HEK293T (cell line): ENCODE measurements around the gene RGL1.

Experiments
- ARNT ChIP-seq: fragments of 450-650 bp; IDR thresholded peaks from 2 replicates; pipeline ENCODE4 v1.6.1; 2017; ENCODE audit warnings: mild to moderate bottlenecking
- BHLHE40 ChIP-seq: fragments of 450-650 bp; IDR thresholded peaks from 2 replicates; pipeline ENCODE4 v1.6.1; 2016; ENCODE audit warnings: mild to moderate bottlenecking, moderate library complexity, borderline replicate concordance
- CTBP1 ChIP-seq: fragments of 450-650 bp; IDR thresholded peaks from 2 replicates; pipeline ENCODE4 v1.6.1; 2016; ENCODE audit warnings: borderline replicate concordance
- FOXA1 ChIP-seq: fragments of 450-650 bp; IDR thresholded peaks from 2 replicates; pipeline ENCODE4 v1.6.1; 2016; ENCODE audit warnings: mild to moderate bottlenecking
- FOXM1 ChIP-seq: fragments of 450-650 bp; IDR thresholded peaks from 2 replicates; pipeline ENCODE4 v1.6.1; 2017; ENCODE audit warnings: mild to moderate bottlenecking, borderline replicate concordance
- HDGF ChIP-seq: fragments of 450-650 bp; IDR thresholded peaks from 2 replicates; pipeline ENCODE4 v1.6.1; 2017; ENCODE audit warnings: antibody characterized with exemption, borderline replicate concordance
- L3MBTL2 ChIP-seq: fragments of 450-650 bp; conservative IDR thresholded peaks from 2 replicates; pipeline ENCODE4 v1.6.1; 2016; ENCODE audit warnings: mild to moderate bottlenecking
- NFRKB ChIP-seq: fragments of 450-650 bp; IDR thresholded peaks from 2 replicates; pipeline ENCODE4 v1.6.1; 2016; ENCODE audit warnings: mild to moderate bottlenecking, moderate library complexity
- SP1 ChIP-seq: fragments of 450-650 bp; IDR thresholded peaks from 2 replicates; pipeline ENCODE4 v1.6.1; 2017
- SUZ12 ChIP-seq: fragments of 450-650 bp; IDR thresholded peaks from 2 replicates; pipeline ENCODE4 v1.6.1; 2016; ENCODE audit warnings: mild to moderate bottlenecking
- TF ChIP-seq, protein P1 (sequence below): fragments of 450-650 bp; IDR thresholded peaks from 2 replicates; pipeline ENCODE4 v1.6.1; 2016

DNA sequence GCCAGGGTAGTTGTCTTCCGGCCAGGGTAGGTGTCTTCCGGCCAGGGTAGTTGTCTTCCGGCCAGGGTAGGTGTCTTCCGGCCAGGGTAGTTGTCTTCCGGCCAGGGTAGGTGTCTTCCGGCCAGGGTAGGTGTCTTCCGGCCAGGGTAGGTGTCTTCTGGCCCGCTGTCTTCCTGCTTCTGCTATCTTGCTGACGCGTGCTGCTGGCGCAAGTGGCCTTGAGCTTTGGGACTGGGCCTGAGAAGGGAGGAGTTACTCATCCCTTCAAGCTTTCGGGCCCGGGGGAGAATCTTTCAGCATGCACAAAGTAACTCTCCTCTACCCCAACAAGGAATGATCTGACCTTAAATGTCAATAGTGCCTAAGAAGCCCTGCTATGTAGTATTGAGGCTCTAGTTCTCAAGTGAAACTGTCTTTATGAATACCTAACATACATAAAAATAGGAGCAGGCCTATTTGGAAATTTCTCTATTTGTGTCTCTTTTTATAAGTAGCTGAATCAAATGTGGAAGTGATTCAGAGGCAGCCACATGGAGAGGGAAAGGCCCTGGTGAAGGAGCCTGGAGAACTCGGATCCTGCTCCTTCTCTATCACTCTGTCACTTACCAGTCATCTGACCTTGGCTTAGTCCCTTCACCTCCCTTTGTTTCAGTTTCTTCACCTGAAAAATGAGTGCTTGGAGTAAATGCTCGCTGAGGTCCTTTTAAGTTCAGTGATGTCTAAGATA lies 65.6 kb downstream of the RGL1 start:
- TF ChIP-seq BHLHE40 (no peak), L3MBTL2 (no peak), ARNT (no peak), SUZ12 (no peak), SP1 (no peak), CTBP1 (no peak), FOXM1 (no peak), FOXA1 (no peak), HDGF (no peak), NFRKB (no peak)
- TF ChIP-seq, protein P1, sequence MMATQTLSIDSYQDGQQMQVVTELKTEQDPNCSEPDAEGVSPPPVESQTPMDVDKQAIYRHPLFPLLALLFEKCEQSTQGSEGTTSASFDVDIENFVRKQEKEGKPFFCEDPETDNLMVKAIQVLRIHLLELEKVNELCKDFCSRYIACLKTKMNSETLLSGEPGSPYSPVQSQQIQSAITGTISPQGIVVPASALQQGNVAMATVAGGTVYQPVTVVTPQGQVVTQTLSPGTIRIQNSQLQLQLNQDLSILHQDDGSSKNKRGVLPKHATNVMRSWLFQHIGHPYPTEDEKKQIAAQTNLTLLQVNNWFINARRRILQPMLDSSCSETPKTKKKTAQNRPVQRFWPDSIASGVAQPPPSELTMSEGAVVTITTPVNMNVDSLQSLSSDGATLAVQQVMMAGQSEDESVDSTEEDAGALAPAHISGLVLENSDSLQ = no peak
